DOHH2 (cell line): ENCODE data around the gene TMSB10.
"Not testable (repeated sequence)": the region's sequence is repeated elsewhere in the genome, so short reads cannot be mapped to it uniquely, and the experiment has no call there.

Experiments used
- H3F3A ChIP-seq: fragments of 200-600 bp; sonication (generic), shearing (Covaris generic); 2 replicates; pipeline ENCODE4 v1.6.0; 2016; ENCODE audit warnings: antibody characterized with exemption, mild to moderate bottlenecking; ENCODE audit not compliant: control insufficient read depth, insufficient read depth
- H3K27ac ChIP-seq: fragments of 200-600 bp; sonication (generic); 2 replicates; pipeline ENCODE4 v1.5.1; 2014; ENCODE audit warnings: low read depth, mild to moderate bottlenecking, low read length, moderate library complexity
- H3K27me3 ChIP-seq: fragments of 200-600 bp; sonication (generic); 2 replicates; pipeline ENCODE4 v1.6.1; 2014; ENCODE audit warnings: mild to moderate bottlenecking, low read length, mixed read lengths; ENCODE audit not compliant: control insufficient read depth
- H3K36me3 ChIP-seq: fragments of 200-600 bp; sonication (generic); 2 replicates; pipeline ENCODE4 v1.6.1; 2014; ENCODE audit warnings: mild to moderate bottlenecking, low read length, moderate library complexity, mixed read lengths; ENCODE audit not compliant: control insufficient read depth
- H3K4me1 ChIP-seq: fragments of 200-600 bp; sonication (generic); 2 replicates; pipeline ENCODE4 v1.6.1; 2014; ENCODE audit warnings: mild to moderate bottlenecking, low read length, mixed read lengths; ENCODE audit not compliant: control insufficient read depth
- H3K4me2 ChIP-seq: fragments of 200-600 bp; sonication (generic); 2 replicates; pipeline ENCODE4 v1.6.0; 2014; ENCODE audit warnings: mild to moderate bottlenecking, low read length, moderate library complexity
- H3K4me3 ChIP-seq: fragments of 200-600 bp; sonication (generic); 2 replicates; pipeline ENCODE4 v1.5.1; 2014; ENCODE audit warnings: mild to moderate bottlenecking, low read length, mixed read lengths
- H3K79me2 ChIP-seq: fragments of 200-600 bp; sonication (generic); 2 replicates; pipeline ENCODE4 v1.6.1; 2014; ENCODE audit warnings: mild to moderate bottlenecking, low read length, mixed read lengths; ENCODE audit not compliant: control insufficient read depth
- H3K9me2 ChIP-seq: fragments of 200-600 bp; sonication (generic); replicated peaks from 2 replicates; pipeline ENCODE4 v1.6.1; 2014; ENCODE audit warnings: mild to moderate bottlenecking, low read length, mixed read lengths; ENCODE audit not compliant: control insufficient read depth
- H3K9me3 ChIP-seq: fragments of 200-600 bp; sonication (generic); 2 replicates; pipeline ENCODE4 v1.6.1; 2014; ENCODE audit warnings: antibody characterized with exemption, low read length, mixed read lengths; ENCODE audit not compliant: control insufficient read depth, insufficient read depth
- H4K20me1 ChIP-seq: fragments of 200-600 bp; sonication (generic); 2 replicates; pipeline ENCODE4 v1.6.0; 2014; ENCODE audit warnings: low read depth, mild to moderate bottlenecking, antibody characterized with exemption, low read length, moderate library complexity; ENCODE audit not compliant: control insufficient read depth, insufficient read depth
- EZH2phosphoT487 ChIP-seq: fragments of 200-600 bp; sonication (generic); IDR thresholded peaks from 2 replicates; pipeline ENCODE4 v1.6.1; 2017; ENCODE audit warnings: borderline replicate concordance, mild to moderate bottlenecking, antibody characterized with exemption, low read length, moderate library complexity, mixed read lengths
- TF ChIP-seq, protein P1 (sequence below): fragments of 200-600 bp; sonication (generic); IDR thresholded peaks from one replicate; pipeline ENCODE4 v1.5.1; 2014; ENCODE audit warnings: antibody characterized with exemption, mild to moderate bottlenecking, low read depth, low read length; ENCODE audit not compliant: poor library complexity, severe bottlenecking

The TMSB10 gene

DNA sequence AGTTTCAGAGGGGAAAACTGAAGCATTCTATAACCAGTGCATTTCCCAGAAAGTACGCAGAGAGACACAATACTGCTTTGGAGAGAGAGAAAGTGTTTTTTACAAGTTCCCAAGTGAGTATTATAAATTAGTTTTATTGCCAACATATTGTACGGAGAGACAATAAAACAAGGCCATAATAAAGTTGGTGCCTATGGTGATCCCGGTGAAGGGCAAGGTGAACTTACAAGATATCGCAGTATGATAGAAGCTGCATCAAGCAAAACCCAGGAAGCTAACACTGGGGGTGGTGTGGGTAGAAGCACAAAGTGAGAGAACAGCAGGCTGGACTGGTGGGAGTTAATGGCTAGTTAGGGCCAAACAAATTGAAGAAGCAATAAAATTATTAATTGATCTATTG lies 7.5 kb downstream of the TMSB10 start:
- H3F3A ChIP-seq = peaks cover 12% of the 10 kb centered on the region
- no peak overlapping the region for H3K4me3 ChIP-seq
- H3K9me3 ChIP-seq = peaks cover 5% of the 10 kb centered on the region; the same call in 1 of the 2 replicates
- peaks cover 20% of the 10 kb centered on the region for H3K36me3 ChIP-seq
- TF ChIP-seq EZH2phosphoT487 = no peak
- TF ChIP-seq, protein P1, sequence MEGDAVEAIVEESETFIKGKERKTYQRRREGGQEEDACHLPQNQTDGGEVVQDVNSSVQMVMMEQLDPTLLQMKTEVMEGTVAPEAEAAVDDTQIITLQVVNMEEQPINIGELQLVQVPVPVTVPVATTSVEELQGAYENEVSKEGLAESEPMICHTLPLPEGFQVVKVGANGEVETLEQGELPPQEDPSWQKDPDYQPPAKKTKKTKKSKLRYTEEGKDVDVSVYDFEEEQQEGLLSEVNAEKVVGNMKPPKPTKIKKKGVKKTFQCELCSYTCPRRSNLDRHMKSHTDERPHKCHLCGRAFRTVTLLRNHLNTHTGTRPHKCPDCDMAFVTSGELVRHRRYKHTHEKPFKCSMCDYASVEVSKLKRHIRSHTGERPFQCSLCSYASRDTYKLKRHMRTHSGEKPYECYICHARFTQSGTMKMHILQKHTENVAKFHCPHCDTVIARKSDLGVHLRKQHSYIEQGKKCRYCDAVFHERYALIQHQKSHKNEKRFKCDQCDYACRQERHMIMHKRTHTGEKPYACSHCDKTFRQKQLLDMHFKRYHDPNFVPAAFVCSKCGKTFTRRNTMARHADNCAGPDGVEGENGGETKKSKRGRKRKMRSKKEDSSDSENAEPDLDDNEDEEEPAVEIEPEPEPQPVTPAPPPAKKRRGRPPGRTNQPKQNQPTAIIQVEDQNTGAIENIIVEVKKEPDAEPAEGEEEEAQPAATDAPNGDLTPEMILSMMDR = no peak
- no peaks in the 10 kb centered on the region for H3K79me2 ChIP-seq
- H3K27me3 ChIP-seq = no peaks in the 10 kb centered on the region
- H4K20me1 ChIP-seq = no peaks in the 10 kb centered on the region
- H3K9me2 ChIP-seq = no peaks in the 10 kb centered on the region; the same call in 1 of the 2 replicates
- peaks cover 5% of the 10 kb centered on the region for H3K4me1 ChIP-seq
- H3K4me2 ChIP-seq = no peak overlapping the region
- no peak overlapping the region for H3K27ac ChIP-seq

DNA sequence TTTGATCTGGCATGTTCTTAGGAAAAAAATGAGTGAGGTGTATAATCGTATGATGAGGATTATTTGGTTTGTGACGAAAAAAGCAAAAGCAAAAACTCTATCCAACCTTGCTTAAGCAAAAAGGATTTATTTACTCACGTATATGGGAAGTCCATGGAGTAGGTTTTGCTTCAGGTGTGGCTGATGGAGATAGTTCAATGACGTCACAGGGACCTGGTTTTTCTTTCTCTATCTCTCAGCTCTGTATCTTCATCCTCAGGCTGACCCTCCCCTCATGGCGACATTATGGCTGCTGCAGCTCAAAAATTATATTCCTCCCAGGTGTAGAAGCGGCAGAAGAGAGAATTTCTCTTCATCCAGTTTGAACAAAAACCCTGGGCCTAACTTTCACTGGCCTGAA lies 8.9 kb downstream of the TMSB10 start:
- Histone ChIP-seq H3K4me2 (no peak overlapping the region), H3K4me1 (peaks cover 14% of the 10 kb centered on the region), H3K4me3 (no peak overlapping the region), H3F3A (peaks cover 3% of the 10 kb centered on the region), H3K36me3 (peaks cover 7% of the 10 kb centered on the region), H3K27me3 (no peaks in the 10 kb centered on the region), H3K9me3 (peaks cover 1% of the 10 kb centered on the region; the same call in 1 of the 2 replicates), H3K9me2 (no peaks in the 10 kb centered on the region; the same call in 1 of the 2 replicates), H4K20me1 (no peaks in the 10 kb centered on the region), H3K27ac (no peak overlapping the region), H3K79me2 (no peaks in the 10 kb centered on the region)
- TF ChIP-seq EZH2phosphoT487 = no peak
- TF ChIP-seq, protein P1 = no peak

DNA sequence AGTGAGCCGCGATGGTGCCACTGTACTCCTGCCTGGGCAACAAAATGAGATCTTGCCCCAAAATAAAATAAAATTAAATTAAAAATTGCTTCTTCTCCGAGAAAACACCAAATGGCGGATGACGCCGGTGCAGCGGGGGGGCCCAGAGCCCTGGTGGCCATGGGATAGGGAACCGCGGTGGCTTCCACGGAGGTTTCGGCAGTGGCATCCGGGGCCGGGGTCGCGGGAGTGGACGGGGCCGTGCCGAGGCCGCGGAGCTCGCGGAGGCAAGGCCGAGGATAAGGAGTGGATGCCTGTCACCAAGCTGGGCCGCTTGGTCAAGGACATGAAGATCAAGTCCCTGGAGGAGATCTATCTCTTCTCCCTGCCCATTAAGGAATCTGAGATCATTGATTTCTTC lies 10.2 kb downstream of the TMSB10 start:
- peaks cover 26% of the 10 kb centered on the region for H3K4me1 ChIP-seq
- H3K79me2 ChIP-seq, H3K4me3 ChIP-seq, H3F3A ChIP-seq, H3K4me2 ChIP-seq, H3K27ac ChIP-seq, H3K36me3 ChIP-seq, H4K20me1 ChIP-seq, H3K9me2 ChIP-seq, H3K9me3 ChIP-seq, H3K27me3 ChIP-seq: not testable (repeated sequence)

DNA sequence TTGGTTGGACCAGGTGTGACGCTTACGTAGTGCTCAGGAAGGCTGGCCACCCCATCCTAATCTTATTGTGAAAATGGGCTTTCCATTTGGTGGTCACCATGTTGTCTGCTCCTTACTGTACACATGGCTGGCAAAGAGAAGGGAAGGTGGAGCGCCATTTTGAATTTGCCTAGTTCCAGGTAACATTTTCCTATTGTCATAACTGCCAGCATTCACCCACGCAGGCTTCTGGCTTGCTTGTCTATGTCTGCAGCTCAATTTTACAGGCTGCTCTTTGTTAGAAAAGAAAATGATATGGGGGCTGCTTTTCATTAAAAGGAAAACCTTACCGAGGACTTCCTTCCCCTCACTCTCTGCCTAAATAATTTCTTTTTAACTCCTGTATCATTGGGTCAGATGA lies 12.4 kb downstream of the TMSB10 start:
- H3K4me2 ChIP-seq, H3K79me2 ChIP-seq, H3K9me3 ChIP-seq, H3K27me3 ChIP-seq, H3K36me3 ChIP-seq, H3K4me3 ChIP-seq, H3K9me2 ChIP-seq, H4K20me1 ChIP-seq, H3K27ac ChIP-seq, H3F3A ChIP-seq: not testable (repeated sequence)
- peaks cover 41% of the 10 kb centered on the region for H3K4me1 ChIP-seq
